GM12878 (cell line): ENCODE measurements around the gene RPTN.

Source experiments
- CBX5 ChIP-seq: sonication (generic); IDR thresholded peaks from 2 replicates; pipeline ENCODE4 v1.6.1; 2016; ENCODE audit warnings: low read depth, moderate library complexity, mild to moderate bottlenecking, inconsistent platforms
- YY1 ChIP-seq: IDR thresholded peaks from 2 replicates; pipeline ENCODE4 v1.6.1; 2011; ENCODE audit warnings: low read depth, mild to moderate bottlenecking, low read length

DNA sequence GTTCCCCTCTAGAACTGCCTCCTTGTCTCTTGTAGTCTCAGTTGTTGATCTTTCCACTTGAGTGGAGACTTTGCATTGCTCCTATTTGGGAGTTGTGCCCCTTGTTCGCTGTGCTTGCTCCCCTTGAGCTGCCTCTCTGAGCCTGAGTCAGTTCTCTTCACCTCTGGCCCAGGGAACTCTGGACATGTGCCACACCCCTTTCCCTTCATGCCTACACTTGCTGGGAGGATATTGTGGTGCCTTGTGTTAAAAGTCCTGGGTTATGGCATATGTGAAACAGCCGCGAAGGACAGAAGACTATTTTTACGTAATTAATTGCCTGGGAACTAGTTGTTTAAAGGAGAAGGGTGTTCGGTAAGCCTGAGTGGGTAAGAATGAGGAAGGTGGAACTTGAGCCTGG, 32.2 kb upstream of the RPTN start:
- TF ChIP-seq CBX5 (no peak), YY1 (no peak)
